ENCODE data around the gene WDR1.
A peak's percentile ranks its signal among the peaks of the same experiment; 100 is the strongest.

WDR1 gene

DNA sequence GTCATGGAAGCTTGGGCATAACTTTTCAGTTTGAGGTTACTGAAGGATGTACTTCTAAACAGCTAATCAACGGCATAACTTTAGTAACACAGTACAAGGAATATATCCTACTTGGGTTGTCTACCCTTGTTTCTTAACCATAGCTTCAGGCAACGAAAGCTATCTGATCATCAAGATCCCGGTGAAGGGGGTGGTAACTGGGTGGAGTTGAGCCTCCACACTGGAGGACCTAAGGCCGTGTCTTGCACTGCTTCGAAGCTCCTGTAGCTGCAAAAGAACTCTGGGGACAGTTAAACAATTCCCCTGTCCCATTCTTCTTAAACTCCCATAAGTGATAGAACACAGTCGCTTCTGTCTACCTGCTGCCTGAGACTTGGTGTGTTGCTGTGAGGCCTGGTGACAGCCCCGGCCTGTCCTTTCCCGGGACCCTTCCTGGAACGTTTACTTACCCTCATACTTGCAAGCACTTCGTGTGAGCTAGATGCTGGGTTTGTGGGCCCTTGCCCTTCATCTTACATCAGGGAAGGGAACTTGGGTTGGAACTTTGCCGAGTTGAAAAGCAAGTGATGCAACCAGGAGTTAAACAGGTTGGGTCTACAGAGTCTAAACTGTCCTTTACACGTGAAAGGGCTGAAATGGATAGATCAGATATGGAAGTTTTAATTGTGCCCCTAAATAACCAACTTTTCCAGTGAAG, 5.8 kb upstream of the WDR1 start:
- Mint-ChIP-seq H3K9me3 (no peaks in the 10 kb centered on the region), H3K27me3 (peaks cover 6% of the 10 kb centered on the region), H3K4me1 (peaks cover 20% of the 10 kb centered on the region), H3K27ac (no peak overlapping the region), H3K4me3 (no peak overlapping the region), H3K36me3 (no peaks in the 10 kb centered on the region)
- ATAC-seq: no peak

DNA sequence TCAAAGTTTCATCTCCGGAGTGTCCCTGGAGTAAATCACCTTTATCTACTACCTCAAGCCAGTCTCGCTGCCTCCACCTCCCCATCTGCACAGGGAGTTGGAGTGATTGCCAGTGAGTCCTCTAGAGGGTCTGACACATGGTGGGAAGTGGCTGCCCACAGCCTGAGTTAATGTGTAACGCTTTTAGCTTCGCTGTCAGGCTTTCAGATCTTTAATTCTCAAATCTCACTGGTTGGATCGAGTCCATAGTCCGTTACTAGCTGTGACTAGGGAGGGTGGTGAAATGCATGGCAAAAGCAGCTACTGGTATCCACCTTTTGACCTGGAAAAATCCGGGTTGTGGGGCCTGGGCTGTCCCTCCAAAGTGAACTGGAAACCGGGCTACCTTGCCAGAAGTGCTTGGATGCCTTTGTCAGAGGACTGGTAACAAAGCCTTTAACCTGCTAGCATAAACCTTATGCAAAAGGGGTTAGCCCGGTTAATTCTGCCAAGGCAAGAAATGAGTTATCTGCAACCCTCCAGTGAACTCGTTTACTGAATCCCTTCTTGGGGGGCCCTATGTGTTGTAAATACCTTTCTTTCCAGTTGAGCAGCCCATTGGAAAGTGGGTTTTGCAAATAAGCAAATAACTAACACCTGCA, 5.1 kb upstream of the WDR1 start:
- Mint-ChIP-seq H3K27ac (no peak overlapping the region), H3K27me3 (no peaks in the 10 kb centered on the region), H3K9me3 (no peaks in the 10 kb centered on the region), H3K4me1 (peaks cover 26% of the 10 kb centered on the region), H3K36me3 (no peaks in the 10 kb centered on the region), H3K4me3 (no peak overlapping the region)
- ATAC-seq: no peak

DNA sequence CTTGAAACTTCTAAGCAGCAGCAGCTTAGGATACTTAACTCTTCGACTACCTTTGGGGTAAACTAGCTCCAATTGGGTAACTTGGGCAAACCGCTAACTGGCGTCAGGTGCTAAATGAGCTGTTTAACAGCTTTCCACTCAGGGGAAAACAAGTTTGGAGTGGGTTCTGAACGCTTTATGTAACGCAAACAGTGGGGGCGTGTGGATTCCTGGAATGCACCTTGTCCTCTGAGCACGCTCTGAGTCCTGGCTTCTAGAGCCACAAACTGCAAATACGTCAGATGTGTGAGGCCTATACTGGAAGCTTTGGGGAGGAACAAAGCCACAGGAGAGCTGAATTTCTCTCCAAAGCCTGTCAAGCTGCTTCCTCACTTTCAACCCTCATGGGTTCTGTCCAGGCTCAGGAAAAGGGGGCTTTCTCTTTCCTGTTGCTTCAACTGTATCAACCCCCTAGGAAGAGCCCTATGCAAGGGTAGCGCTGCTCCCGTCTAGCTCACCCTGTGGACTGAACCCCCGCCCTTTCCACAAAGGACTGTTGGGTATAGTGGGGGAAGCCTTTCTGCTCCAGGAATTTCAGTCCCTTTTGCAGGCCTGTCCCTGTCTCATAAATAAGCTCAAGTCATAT, 4.5 kb upstream of the WDR1 start:
- H3K27ac Mint-ChIP-seq: no peak overlapping the region
- no peak overlapping the region for H3K4me3 Mint-ChIP-seq
- H3K27me3 Mint-ChIP-seq: no peaks in the 10 kb centered on the region
- no peaks in the 10 kb centered on the region for H3K9me3 Mint-ChIP-seq
- H3K36me3 Mint-ChIP-seq: peaks cover under 1% of the 10 kb centered on the region
- peaks cover 27% of the 10 kb centered on the region for H3K4me1 Mint-ChIP-seq
- no peak for ATAC-seq

DNA sequence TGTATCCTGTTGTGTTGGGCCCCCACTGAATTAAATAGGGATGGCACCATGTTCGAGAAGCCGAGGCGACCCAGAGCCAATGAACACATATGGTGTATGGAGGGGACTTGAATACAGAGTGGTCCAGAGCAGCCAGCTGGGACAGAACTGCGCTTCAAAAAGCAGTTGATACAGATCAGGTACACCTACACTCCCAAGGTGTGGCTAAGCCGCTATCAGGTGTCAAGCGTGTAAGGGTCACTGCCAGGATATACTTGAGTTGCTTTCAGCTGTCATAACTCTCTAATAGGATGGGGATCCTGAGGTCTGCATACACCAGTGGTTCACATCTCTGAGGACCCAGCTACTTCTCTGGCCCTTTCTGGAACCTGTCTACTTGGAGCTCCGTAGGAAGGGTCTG, 3.2 kb upstream of the WDR1 start:
- Mint-ChIP-seq H3K4me1 (peaks cover 39% of the 10 kb centered on the region), H3K27ac (no peak overlapping the region), H3K4me3 (no peak overlapping the region)

DNA sequence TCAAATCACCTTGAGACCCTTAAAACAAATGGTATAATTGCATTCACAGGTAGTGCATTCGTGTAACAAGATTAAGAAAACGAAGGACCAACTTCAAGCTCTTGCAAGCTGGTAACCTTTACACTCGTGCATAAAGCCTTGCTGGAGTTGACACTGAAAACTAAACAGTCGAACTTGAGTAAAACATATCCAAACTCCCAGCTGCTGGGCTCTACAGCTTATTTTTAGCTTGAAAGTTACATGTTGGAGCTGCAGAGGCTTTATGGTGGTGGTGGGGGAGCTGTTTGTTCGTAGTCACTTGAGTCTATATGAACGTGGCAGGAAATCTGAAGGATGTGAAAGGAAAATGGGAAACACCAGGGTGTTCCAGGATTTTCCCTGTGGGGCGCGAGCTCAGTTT, 2.7 kb upstream of the WDR1 start:
- H3K27me3 Mint-ChIP-seq: no peaks in the 10 kb centered on the region
- H3K27ac Mint-ChIP-seq: peak overlapping the region; percentile 99
- no peaks in the 10 kb centered on the region for H3K9me3 Mint-ChIP-seq
- peaks cover 44% of the 10 kb centered on the region for H3K4me1 Mint-ChIP-seq
- peaks cover 16% of the 10 kb centered on the region for H3K36me3 Mint-ChIP-seq
- ATAC-seq: no peak
- H3K4me3 Mint-ChIP-seq: no peak overlapping the region

More for the DNA sequence above, 3.2 kb upstream of the WDR1 start:
- Mint-ChIP-seq H3K36me3 (peaks cover 14% of the 10 kb centered on the region), H3K27me3 (no peaks in the 10 kb centered on the region), H3K9me3 (no peaks in the 10 kb centered on the region)
- no peak for ATAC-seq

DNA sequence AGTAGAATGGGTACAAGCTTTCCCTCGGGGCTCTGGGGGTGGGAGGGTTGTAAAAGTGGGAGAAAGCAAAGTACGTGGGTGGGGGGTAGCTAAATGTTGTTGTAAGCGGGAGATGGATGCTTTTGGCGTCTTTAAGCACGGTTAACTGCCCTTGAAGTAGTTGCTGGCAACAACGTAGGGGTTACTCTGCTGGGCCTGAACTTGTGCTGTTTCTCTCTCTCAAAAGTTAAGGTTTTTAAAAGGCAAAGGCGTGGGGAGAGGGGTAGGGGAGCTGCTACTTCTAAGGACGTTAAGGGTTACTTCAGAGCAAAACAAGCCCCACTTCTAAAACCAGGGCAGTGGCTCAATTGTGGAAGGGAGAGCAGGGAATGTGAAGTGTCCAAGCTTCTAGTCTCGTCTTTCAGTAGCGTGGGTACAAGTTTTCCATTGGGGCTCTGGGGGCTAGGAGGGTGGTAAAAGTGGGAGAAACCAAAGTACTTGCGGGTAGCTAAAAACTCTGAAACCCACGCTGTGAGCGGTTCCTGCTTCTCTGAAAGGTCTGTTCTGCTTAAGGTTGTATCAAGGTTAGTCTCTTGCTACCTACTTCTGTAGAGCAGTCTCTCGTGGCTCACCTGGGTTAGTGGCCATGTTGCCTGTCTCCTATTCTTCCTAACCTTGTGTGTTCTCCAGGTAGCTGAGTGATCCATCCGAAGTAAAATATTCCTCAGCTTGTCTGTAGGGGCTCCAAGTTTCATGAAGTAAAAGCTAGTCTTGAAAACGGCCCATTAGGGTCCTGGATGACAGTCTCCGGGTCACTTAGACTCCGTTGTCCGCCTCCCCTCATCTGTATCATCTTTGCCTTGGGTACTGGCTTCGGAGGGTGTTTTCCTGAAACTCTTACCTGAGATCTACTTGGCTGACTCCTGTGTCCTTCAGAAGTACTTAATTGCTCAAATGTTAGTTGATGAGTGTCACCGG, 1.7 kb upstream of the WDR1 start:
- H3K27ac Mint-ChIP-seq: peak overlapping the region; percentile 99
- peak overlapping the region; percentile 85 for H3K4me3 Mint-ChIP-seq
- peaks cover 54% of the 10 kb centered on the region for H3K4me1 Mint-ChIP-seq
- no peaks in the 10 kb centered on the region for H3K27me3 Mint-ChIP-seq
- peaks cover 25% of the 10 kb centered on the region for H3K36me3 Mint-ChIP-seq
- H3K9me3 Mint-ChIP-seq: no peaks in the 10 kb centered on the region
- ATAC-seq: peak; percentile 35

DNA sequence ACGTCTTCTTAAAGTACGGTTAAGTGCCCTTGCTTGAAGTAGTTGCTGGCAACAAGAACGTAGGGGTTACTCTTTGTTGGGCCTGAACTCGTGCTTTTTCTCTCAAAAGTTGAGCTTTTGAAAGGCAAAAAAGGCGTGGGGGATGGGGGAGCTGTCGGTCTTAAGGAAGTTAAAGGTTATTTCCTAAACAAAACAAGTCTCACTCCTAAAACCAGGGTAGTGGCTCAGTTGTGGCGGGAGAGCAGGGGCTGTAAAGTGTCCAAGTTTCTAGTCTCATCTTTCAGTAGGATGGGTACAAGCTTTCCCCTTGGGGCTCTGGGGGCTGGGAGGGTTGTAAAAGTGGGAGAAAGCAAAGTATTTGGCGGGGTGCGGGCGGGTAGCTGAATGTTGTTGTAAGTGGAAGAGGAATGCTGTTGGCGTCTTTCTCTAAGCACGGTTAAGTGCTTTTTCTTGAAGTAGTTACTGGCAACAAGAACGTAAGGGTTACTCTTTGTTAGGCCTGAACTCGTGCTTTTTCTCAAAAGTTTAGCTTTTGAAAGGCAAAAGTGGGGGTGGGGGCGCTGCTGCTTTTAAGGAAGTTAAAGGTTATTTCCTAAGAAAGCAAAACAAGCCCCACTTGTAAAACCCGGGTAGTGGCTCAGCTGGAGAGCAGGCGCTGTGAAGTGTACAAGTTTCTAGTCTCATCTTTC, 904 bp upstream of the WDR1 start:
- H3K27ac Mint-ChIP-seq: peak overlapping the region; percentile 99
- no peaks in the 10 kb centered on the region for H3K9me3 Mint-ChIP-seq
- H3K4me3 Mint-ChIP-seq: peak overlapping the region; percentile 85
- H3K27me3 Mint-ChIP-seq: no peaks in the 10 kb centered on the region
- peak; percentile 32 for ATAC-seq
- peaks cover 62% of the 10 kb centered on the region for H3K4me1 Mint-ChIP-seq
- peaks cover 34% of the 10 kb centered on the region for H3K36me3 Mint-ChIP-seq

DNA sequence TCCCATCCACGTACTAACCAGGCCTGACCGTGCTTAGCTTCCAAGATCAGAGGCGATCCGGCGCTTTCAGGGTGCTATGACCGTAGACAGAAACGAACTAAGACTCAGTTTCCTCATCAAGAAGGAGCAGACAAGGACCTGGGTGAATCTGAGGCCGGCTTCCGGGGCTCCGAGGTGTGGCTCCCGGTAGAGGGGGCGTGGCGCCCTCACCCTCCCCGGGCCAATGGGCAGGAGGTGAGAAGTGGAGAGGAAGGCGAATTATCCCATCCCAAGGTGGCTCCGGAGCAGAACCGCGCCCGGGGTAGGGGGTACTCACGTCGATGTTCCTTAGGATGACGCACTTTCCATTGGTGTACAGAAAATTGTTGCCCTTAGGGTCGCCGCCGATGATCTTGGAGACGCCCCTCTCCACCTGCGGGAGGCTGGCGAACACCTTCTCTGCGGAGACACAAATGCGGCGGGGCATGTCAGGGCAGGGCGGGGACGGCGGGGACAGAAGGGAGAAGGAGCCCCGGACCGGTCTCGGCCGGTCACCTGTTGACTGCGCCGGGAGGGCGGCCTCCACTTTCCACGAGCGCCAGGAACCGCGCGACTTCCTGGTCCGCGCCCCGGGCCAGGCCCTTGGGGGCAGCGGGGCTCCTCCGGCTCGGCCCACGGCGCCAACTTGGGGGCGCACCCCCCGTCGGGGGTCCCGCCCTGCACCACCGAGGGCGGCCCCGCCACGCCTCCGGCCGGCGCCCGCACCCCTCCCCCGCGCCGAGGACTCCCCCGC, 616 bp downstream of the WDR1 start:
- ATAC-seq: peak; percentile 66
- H3K27me3 Mint-ChIP-seq: no peaks in the 10 kb centered on the region
- peak overlapping the region; percentile 97 for H3K4me3 Mint-ChIP-seq
- H3K9me3 Mint-ChIP-seq: no peaks in the 10 kb centered on the region
- H3K36me3 Mint-ChIP-seq: peaks cover 49% of the 10 kb centered on the region
- H3K4me1 Mint-ChIP-seq: peaks cover 77% of the 10 kb centered on the region
- H3K27ac Mint-ChIP-seq: peak overlapping the region; percentile 99

DNA sequence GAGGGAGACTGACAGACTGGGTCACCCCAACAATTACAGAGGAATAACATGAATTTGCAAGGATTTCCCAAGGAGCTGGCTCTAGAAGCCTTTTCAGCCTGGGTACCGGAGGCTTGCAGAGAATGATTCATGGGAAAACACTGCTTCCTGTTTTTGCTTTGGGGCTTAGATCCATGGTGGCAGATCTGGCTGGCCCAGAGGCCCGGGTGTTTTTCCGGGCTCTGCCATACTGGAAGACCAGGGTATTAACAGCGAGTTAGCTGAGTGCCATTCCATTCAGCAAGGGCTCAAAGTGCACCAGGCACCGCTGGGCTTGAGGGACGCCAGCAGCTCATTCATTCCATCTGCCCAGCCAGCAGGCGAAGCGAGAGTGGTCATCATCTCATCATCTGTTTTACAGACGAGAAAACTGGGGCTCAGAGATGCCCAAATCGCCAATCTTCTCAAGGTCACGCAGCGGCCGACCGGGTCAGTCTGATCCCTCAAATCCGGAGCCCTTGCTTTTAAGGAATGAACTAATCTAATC, 1.3 kb downstream of the WDR1 start:
- H3K9me3 Mint-ChIP-seq: no peaks in the 10 kb centered on the region
- no peaks in the 10 kb centered on the region for H3K27me3 Mint-ChIP-seq
- ATAC-seq: no peak
- peaks cover 84% of the 10 kb centered on the region for H3K4me1 Mint-ChIP-seq
- peak overlapping the region; percentile 97 for H3K4me3 Mint-ChIP-seq
- peak overlapping the region; percentile 99 for H3K27ac Mint-ChIP-seq
- peaks cover 54% of the 10 kb centered on the region for H3K36me3 Mint-ChIP-seq

DNA sequence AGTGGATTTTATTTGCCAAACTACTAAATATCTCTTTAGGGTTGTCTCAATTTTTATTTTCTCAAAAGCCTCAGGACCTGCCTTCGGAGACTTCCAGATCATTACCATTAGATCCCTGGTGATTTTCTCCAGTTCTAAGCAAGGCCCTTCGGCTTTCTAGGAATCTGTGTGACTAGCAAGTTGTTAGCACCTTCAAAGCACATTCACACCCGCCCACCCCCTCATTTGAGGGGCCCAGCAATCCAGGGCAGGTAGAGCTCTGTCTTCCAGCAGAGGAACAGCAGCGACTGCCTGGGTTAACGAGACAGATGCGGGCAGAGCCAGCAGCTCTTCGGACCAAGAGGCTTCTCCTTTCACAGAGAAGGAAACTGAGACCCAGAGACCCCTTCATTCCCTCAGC, 2.0 kb downstream of the WDR1 start:
- H3K4me3 Mint-ChIP-seq: peak overlapping the region; percentile 97
- H3K36me3 Mint-ChIP-seq: peaks cover 58% of the 10 kb centered on the region
- H3K27me3 Mint-ChIP-seq: no peaks in the 10 kb centered on the region
- no peaks in the 10 kb centered on the region for H3K9me3 Mint-ChIP-seq
- ATAC-seq: no peak
- H3K27ac Mint-ChIP-seq: no peak overlapping the region
- peaks cover 91% of the 10 kb centered on the region for H3K4me1 Mint-ChIP-seq

DNA sequence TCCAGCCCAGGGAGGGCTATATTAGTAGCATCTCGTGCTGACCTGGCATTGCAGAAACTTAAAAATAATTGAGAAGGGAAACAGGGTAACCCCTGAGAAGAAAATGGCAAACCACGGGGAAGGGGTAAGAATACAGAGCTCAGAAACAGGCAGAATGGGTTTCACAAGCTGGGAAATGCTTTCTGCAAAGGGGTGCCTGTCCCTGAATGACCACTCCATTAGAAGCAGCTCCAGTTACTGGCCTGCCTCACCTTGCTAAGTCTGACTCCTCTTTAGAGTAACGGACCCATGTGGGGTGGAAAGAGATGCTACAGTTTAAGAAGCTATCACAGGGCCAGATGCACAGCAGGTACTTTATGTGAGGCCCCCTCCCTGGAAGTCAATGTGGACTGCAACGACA, 2.5 kb downstream of the WDR1 start:
- H3K36me3 Mint-ChIP-seq: peaks cover 63% of the 10 kb centered on the region
- no peaks in the 10 kb centered on the region for H3K27me3 Mint-ChIP-seq
- no peak overlapping the region for H3K27ac Mint-ChIP-seq
- no peak overlapping the region for H3K4me3 Mint-ChIP-seq
- H3K9me3 Mint-ChIP-seq: no peaks in the 10 kb centered on the region
- peaks cover 94% of the 10 kb centered on the region for H3K4me1 Mint-ChIP-seq
- ATAC-seq: no peak

DNA sequence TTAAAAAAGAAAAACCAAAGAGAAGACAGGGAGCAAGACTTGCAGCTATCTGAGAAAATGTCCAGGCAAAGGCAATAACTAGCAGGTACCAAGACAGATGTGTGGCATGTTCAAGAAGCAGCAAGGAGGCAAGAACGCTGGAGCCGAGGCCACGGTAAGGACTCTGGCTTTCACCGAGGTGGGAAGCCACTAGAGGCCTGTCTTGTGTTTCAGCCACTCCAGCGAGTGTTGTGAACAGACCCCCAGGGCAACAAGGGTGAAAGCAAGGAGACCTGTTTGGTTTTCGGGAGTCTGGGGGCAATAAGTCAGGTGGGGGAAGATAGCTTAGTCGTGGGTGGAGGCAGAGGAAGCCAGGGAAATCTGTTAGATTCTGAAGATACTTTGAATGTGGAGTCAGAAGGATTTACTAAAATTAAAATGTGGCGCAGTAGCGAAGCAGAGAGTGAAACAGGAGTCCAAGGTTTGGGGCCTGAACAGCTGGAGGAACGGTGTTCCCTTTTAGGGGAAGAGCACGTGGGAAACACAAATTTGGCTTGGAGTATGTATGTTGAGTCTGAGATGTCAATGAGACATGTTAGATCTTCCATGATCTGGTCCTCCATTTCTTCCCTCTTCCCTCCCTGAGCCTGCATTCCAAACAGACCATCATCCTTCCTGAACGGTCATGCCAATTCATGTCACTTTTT, 3.1 kb downstream of the WDR1 start:
- no peak for ATAC-seq
- Mint-ChIP-seq H3K4me1 (peaks cover 94% of the 10 kb centered on the region), H3K4me3 (peak overlapping the region; percentile 27), H3K27me3 (no peaks in the 10 kb centered on the region), H3K27ac (peak overlapping the region; percentile 40), H3K36me3 (peaks cover 69% of the 10 kb centered on the region), H3K9me3 (no peaks in the 10 kb centered on the region)

DNA sequence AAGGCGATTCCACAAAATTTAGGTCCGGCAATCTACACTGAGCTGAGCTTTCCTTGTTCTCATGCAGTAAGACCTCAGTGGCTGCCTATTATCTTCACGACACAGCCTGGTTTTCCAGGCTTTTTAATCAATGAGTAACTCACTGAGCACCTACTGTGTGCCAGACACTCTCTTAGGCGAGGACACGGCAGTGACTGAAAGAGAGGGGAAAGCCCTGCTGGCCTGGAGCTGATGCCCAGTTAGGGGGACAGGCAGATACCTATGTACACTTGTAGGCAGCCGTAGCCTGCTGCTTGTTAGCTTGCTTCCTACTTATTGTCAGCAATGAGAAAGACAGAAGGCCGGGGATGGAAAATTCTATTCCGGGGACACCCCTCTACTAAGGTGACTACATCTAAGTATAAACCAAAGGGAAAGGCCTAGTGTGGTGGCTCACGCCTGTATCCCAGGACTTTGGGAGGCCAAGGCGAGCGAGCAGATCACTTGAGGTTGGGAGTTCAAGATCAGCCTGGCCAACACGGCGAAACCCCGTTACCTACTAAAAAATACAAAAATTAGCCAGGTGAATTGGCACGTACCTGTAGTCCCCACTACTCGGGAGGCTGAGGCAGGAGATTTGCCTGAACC, 3.8 kb downstream of the WDR1 start:
- peaks cover 75% of the 10 kb centered on the region for H3K36me3 Mint-ChIP-seq
- peak overlapping the region; percentile 40 for H3K27ac Mint-ChIP-seq
- H3K9me3 Mint-ChIP-seq: no peaks in the 10 kb centered on the region
- H3K27me3 Mint-ChIP-seq: no peaks in the 10 kb centered on the region
- H3K4me3 Mint-ChIP-seq: peak overlapping the region; percentile 27
- peaks cover 94% of the 10 kb centered on the region for H3K4me1 Mint-ChIP-seq
- no peak for ATAC-seq
